ENCODE data around the gene MED13L.

The MED13L gene

DNA sequence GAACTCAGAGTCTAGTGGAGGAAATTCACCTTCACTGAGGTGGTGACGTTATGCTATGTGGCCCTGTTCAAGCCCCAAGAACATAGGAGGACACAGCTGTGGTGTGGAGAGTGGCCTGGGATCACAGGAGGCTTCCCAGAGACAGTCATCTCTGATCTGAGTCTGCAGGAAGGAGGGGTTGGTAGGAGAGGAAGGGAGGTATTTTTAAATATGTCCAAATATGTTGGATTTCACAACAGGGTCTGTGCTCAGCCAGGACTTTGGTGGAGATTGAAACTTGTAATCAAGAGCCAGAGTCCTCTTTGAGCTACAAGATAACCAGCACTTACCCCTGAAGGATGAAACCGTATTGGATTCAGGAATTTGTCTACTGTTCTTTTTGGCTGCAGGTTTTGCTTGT lies 26.4 kb upstream of the MED13L start:
- TF ChIP-seq, protein P1, sequence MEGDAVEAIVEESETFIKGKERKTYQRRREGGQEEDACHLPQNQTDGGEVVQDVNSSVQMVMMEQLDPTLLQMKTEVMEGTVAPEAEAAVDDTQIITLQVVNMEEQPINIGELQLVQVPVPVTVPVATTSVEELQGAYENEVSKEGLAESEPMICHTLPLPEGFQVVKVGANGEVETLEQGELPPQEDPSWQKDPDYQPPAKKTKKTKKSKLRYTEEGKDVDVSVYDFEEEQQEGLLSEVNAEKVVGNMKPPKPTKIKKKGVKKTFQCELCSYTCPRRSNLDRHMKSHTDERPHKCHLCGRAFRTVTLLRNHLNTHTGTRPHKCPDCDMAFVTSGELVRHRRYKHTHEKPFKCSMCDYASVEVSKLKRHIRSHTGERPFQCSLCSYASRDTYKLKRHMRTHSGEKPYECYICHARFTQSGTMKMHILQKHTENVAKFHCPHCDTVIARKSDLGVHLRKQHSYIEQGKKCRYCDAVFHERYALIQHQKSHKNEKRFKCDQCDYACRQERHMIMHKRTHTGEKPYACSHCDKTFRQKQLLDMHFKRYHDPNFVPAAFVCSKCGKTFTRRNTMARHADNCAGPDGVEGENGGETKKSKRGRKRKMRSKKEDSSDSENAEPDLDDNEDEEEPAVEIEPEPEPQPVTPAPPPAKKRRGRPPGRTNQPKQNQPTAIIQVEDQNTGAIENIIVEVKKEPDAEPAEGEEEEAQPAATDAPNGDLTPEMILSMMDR (IDR thresholded peaks at IDR 0.05; ENCODE audit: low read length, missing control alignments), result no peak
- peak; percentile 70 for DNase-seq (ENCODE audit: low read depth)
- no peak overlapping the region for H3K4me3 ChIP-seq (replicated peaks; ENCODE audit: low read depth, low read length)

- H3K4me3 ChIP-seq (replicated peaks; ENCODE audit: low read depth, low read length), result no peak overlapping the region
- TF ChIP-seq, protein P1 (IDR thresholded peaks at IDR 0.05; ENCODE audit: low read length, missing control alignments), result no peak
- no peak for DNase-seq (ENCODE audit: low read depth)
Measured at GRCh38 chr12:116303066-116303465, 25.6 kb upstream of the MED13L start.

DNA sequence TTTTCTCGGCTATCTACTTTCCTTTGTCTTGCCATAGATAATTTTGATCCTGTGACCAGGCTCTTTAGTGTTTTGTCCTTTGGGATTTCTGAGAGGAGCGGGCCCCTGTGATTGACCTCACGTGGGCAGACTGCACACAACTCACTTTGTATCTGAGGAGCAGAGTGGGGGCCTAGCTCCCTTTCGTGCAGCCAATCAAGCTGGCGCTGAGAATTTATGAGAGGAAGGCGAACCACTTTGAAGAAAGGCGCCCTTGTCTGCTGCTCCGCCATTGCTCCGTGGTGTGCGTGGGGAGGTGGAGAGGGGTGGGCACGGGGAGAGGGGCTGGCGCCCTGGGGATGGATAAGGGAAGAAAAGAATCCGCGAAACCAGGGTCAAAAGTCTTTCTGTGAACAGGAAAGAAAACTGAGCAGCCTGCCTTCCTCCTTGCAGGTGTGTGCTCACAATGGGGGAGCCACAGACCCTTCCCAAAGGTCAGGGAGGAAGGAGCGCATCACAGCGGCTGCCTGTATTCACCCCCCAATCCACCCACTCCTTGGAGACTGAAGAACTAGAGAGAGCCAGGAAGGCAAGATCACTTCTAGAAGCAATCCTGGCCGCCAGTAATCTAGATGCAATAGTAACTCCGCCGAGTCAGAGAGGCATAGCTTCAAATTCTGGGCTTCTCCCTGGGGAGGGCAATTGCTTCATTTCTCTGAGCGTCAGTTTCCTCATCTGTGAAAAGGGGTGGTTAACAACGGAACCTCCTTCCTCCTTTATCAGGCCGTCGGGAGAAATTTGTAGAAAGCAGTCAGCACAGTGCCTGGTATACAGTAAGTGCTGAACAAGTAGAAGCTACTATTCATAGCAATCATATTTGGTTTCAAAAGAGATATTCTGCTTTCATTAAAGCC lies 24.9 kb upstream of the MED13L start:
- no peak overlapping the region for H3K4me3 ChIP-seq (replicated peaks; ENCODE audit: low read depth, low read length)
- TF ChIP-seq, protein P1 (IDR thresholded peaks at IDR 0.05; ENCODE audit: low read length, missing control alignments), result no peak
- DNase-seq (ENCODE audit: low read depth), result no peak

GRCh38 chr12:116301621-116302020 lies 24.1 kb upstream of the MED13L start:
- no peak for DNase-seq (ENCODE audit: low read depth)
- no peak overlapping the region for H3K4me3 ChIP-seq (replicated peaks; ENCODE audit: low read depth, low read length)
- TF ChIP-seq, protein P1 (IDR thresholded peaks at IDR 0.05; ENCODE audit: low read length, missing control alignments), result no peak

DNA sequence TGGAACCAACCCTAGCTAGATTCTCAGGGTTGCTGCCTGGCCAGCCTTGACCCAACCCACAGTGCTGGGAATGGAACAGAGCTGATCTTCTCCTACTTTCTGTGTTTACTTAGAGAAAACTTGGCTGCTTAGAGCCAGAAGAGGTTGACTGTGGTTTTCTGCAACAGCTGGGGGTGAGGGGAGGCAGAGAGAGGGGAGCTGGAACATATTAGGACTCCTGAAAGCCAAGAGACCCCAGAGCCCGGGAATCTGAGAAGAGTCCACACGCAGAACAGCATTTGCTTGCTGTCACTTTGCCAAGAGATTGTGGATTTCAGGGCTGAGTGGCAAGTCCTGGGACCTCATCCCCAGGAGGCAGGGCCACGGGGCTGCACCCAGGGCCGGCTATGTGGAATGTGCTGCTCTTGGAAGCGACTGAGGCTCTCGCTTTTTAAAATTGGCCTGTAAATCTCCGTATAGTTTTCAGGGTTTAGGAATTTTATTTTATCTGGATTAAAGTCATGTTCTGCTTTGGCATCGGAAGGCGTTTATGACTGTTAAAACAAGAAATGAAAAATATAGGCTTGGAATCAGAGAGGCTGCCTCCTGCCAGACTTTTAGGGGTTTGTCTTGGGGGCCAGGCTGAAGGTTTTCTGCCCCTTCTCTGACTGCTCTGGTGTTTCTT lies 22.3 kb upstream of the MED13L start:
- no peak overlapping the region for H3K4me3 ChIP-seq (replicated peaks; ENCODE audit: low read depth, low read length)
- no peak for DNase-seq (ENCODE audit: low read depth)
- TF ChIP-seq, protein P1 (IDR thresholded peaks at IDR 0.05; ENCODE audit: low read length, missing control alignments), result no peak

- DNase-seq (ENCODE audit: low read depth), result no peak
- TF ChIP-seq, protein P1 (IDR thresholded peaks at IDR 0.05; ENCODE audit: low read length, missing control alignments), result no peak
- no peak overlapping the region for H3K4me3 ChIP-seq (replicated peaks; ENCODE audit: low read depth, low read length)
Measured at GRCh38 chr12:116299064-116299463, 21.6 kb upstream of the MED13L start.
